OCI-LY7 (cell line): ENCODE measurements around the gene JAZF1.

Source experiments
- CTCF ChIP-seq: fragments of 200-600 bp; sonication (generic); conservative IDR thresholded peaks from 2 replicates; pipeline ENCODE4 v1.5.1; 2014; ENCODE audit warnings: mild to moderate bottlenecking, antibody characterized with exemption, low read length, moderate library complexity, mixed read lengths
- EZH2phosphoT487 ChIP-seq: fragments of 200-600 bp; sonication (generic); IDR thresholded peaks from 2 replicates; pipeline ENCODE4 v1.6.1; 2018; ENCODE audit warnings: low read depth, borderline replicate concordance, mild to moderate bottlenecking, mixed run types, antibody characterized with exemption, low read length, moderate library complexity, mixed read lengths

GRCh38 chr7:28199021-28199510 lies 18.5 kb upstream of the JAZF1 start:
- TF ChIP-seq CTCF (no peak), EZH2phosphoT487 (no peak)
